VCaP (cell line): ENCODE measurements around the gene LRRC23.
A peak's percentile ranks its signal among the peaks of the same experiment; 100 is the strongest.

Source experiments
- H3K27ac ChIP-seq: fragments of 450-650 bp; 2 replicates; pipeline ENCODE4 v1.5.1; 2017
- TF ChIP-seq, protein P1 (sequence below): fragments of 450-650 bp; conservative IDR thresholded peaks from 2 replicates; pipeline ENCODE4 v1.5.1; 2017; ENCODE audit warnings: mild to moderate bottlenecking, moderate library complexity

The LRRC23 gene

DNA sequence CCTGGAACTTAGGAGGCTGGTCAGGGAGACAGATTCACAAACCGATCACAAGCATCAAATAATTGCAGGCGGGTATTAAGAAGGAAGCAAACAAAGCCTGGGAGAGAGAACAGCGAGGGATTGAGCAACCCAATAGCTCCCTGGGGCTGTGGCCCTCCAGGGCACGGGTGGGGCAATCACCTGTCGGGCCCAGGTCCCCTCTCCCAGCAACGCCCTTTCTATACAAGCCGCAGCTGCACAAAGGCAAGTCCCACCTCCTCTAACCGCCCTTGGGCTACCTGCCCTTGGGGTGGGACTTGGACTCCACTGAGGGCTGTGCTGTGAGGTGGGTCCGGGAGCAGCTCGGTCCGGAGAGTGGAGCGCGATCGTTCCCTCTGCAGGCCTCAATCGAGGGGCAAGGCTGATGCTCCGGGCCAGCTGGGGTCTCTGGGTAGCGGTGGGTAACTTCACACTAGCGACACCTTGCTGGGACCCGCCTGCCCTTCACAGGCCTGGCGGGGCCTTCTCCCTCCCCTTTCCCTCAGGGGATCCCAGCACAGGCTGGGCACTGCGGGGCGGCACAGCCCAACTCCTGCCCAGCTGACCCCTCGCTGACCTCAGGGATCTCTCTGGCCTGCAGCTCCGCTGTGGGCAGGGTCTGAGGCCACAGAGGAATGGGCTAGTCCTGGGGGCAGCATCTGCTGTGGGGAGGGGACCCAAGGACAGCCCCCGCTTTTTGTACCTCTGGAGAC is 57.8 kb downstream of the LRRC23 start:
- peak overlapping the region; percentile 96 for H3K27ac ChIP-seq
- TF ChIP-seq, protein P1, sequence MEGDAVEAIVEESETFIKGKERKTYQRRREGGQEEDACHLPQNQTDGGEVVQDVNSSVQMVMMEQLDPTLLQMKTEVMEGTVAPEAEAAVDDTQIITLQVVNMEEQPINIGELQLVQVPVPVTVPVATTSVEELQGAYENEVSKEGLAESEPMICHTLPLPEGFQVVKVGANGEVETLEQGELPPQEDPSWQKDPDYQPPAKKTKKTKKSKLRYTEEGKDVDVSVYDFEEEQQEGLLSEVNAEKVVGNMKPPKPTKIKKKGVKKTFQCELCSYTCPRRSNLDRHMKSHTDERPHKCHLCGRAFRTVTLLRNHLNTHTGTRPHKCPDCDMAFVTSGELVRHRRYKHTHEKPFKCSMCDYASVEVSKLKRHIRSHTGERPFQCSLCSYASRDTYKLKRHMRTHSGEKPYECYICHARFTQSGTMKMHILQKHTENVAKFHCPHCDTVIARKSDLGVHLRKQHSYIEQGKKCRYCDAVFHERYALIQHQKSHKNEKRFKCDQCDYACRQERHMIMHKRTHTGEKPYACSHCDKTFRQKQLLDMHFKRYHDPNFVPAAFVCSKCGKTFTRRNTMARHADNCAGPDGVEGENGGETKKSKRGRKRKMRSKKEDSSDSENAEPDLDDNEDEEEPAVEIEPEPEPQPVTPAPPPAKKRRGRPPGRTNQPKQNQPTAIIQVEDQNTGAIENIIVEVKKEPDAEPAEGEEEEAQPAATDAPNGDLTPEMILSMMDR: no peak

DNA sequence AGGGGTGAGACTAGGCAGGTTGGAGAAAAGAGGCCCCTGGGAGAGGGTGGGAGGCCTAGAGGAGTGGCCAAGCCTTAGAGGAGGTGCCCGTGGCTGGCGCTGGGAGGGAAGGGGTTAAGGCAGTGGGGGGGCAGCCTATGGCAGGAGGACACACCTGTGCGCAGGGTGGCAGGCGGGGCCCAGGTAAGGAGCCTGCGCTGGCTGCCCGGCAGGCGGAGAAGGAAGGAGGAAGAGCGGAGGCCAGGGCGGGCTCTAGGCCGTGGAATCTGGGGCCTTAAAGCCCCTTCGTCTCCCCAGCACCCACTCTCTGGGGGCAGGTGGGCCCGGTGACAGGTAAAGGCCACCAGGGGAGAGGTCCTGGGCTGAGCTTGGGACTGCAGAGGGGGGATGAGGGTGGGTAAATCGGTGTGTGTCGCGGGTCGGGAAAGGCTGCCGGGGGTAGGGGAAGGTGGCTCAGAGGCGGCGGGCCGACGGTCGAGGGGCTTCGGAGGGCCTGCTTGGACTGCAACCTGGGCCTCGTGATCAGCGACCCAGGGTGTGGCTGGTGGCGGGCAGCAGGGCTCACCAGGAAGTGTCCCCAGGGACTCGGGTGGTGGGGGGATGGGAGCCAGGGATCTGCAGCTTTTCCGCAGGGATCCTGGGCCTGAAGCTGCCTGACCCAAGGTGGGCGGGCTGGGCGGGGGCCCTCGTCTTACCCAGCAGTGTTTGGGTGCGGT is 58.6 kb downstream of the LRRC23 start:
- peak overlapping the region; percentile 96 for H3K27ac ChIP-seq
- TF ChIP-seq, protein P1: 0 out of 2 replicates have a peak, but pooled peaks have one; percentile 12
